ENCODE measurements around the gene TMC4.
A peak's percentile ranks its signal among the peaks of the same experiment; 100 is the strongest.

Gene TMC4

DNA sequence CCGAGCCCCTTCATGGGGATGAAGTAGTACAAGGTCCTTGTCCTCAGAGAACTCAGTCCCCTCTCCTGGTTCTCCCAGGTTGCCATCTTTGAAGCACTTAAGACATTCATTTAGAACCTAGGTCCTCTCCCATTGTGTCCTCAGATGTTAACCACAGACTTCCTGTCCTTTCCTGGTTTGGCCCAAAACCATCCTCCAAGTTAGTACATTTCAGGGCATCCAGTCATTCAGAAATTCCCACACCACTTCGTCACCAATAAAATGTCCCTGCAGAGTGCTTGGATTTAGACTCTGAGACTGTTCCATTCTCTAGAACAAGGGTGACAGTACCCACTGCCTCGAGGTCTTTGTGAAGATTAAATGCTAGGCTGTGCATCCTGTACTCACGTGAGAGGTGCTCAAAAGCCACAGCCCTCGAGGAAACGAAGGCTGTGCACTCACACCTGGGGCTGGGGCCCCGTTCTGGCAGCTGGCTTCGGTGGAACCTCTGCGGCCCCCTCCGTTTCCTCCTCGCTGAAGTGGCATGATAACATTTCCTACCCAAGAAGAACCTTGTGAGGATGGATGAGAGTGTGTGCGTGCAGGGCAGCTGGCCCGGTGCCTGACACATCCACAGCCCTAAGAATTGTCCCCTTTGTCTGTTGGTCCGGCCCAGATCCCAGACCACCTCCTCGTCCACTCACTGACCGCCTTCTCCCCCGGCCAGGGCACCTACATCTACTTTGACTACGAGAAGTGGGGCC, 18.2 kb downstream of the TMC4 start:
- Mint-ChIP-seq H3K9me3 (no peaks in the 10 kb centered on the region), H3K27ac (peak overlapping the region; percentile 41 to 91), H3K4me3 (peak overlapping the region in 1 of 2 donors; percentile 19), H3K27me3 (no peaks in the 10 kb centered on the region), H3K4me1 (peaks cover 56% of the 10 kb centered on the region)
- ATAC-seq (peak; percentile 5), DNase-seq (peak; percentile 35 to 53)

DNA sequence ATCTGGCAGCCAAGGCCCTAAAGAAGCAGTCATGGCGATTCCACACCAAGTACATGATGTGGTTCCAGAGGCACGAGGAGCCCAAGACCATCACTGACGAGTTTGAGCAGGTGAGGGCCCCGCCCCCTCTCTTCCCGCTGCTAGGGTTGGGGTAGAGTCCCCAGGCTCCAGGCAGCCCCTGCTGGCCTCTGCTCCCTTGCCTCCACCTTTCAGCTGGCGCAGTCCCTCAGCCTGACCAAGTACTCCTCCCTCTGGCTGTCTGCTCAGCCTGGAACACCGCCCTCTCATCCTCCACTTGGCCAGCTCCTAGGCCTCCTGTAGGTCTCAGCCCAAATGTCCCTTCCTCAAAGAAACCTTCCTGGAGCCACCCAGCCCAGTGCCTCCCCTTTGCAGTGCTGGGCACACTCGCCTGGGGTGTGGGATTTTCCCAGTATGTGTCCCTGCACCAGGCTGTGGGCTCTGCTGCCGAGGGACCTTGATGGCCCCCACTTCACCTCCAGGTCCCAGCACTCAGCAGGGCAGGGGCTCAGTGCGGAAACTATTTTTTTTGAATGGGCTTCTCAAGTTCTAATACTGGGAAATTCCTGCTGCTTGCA, 19.1 kb downstream of the TMC4 start:
- DNase-seq (no peak), ATAC-seq (no peak)
- Mint-ChIP-seq H3K4me3 (no peak overlapping the region), H3K27me3 (no peaks in the 10 kb centered on the region), H3K9me3 (no peaks in the 10 kb centered on the region), H3K4me1 (peaks cover 54% of the 10 kb centered on the region), H3K27ac (peak overlapping the region in 1 of 2 donors; percentile 88)

DNA sequence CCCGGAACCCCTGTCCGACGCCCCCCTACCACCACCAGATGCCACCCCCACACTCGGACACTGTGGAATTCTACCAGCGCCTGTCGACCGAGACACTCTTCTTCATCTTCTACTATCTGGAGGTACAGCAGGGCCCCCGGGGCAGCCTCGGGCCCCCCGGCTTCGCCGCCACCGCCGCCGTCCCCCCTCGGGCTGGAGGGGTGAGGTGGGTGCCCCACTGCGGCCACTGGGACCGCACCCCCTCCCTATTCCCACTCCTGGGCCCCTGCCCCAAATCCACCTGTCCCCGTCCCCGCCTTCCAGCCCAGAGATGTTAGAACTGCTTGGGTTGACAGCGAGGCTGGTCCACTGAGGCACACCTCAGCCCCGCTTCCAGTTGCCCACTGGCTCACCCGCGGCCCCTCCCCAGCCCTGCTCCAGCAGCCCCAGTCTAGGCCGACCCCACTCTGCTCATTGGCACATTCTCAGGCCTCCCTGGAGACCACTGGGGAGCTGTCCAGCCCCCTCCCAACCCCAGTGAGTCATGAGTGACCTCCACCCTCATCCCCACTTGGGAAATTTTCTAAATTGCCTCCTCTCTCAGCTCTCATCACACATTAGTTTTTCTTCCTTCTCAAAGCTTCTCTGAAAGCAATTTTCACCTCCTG, 20.0 kb downstream of the TMC4 start:
- DNase-seq = no peak
- H3K9me3 Mint-ChIP-seq = no peaks in the 10 kb centered on the region
- H3K27ac Mint-ChIP-seq = peak overlapping the region in 1 of 2 donors; percentile 50
- peak; percentile 31 for ATAC-seq
- no peak overlapping the region for H3K4me3 Mint-ChIP-seq
- peaks cover 45% of the 10 kb centered on the region for H3K4me1 Mint-ChIP-seq
- no peaks in the 10 kb centered on the region for H3K27me3 Mint-ChIP-seq

GRCh38 chr19:54152267-54152666, 20.7 kb downstream of the TMC4 start:
- Mint-ChIP-seq H3K9me3 (no peaks in the 10 kb centered on the region), H3K27ac (peak overlapping the region in 1 of 2 donors; percentile 87), H3K4me3 (no peak overlapping the region), H3K4me1 (peaks cover 42% of the 10 kb centered on the region), H3K27me3 (no peaks in the 10 kb centered on the region)
- DNase-seq (no peak), ATAC-seq (no peak)

DNA sequence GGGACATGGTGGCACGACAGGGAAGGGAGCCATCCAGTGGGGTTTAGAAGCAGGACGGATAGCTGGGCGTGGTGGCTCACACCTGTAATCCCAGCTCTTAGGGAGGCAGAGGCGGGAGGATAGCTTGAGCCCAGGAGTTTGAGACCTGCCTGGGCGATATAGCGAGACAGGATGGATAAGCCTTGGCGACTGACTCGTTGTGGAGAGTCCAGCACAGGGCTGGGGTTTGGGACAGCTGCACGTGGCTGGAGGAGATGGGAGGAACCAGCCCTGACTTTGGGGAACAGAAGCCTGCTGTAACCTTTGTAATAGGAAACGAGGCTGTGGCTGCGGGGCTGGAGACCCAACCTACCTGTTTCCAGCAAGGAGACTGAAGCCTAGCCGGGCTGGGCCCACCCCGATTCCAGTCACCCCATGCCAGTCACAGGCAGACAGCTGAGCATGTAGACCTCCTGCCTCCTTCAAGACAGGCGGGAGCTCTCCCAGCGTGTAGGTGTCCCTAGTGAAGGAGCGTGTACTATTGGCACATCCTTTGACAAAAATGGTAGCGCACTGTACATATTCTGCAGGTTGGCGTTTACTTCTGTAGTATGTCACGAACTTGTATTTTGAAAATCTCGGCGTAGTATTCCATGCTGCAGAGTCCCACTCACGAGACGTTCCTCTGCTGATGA, 21.5 kb downstream of the TMC4 start:
- Mint-ChIP-seq H3K27ac (peak overlapping the region in 1 of 2 donors; percentile 93), H3K9me3 (no peaks in the 10 kb centered on the region), H3K27me3 (no peaks in the 10 kb centered on the region), H3K4me3 (no peak overlapping the region), H3K4me1 (peaks cover 35% of the 10 kb centered on the region)
- DNase-seq (no peak), ATAC-seq (no peak)

DNA sequence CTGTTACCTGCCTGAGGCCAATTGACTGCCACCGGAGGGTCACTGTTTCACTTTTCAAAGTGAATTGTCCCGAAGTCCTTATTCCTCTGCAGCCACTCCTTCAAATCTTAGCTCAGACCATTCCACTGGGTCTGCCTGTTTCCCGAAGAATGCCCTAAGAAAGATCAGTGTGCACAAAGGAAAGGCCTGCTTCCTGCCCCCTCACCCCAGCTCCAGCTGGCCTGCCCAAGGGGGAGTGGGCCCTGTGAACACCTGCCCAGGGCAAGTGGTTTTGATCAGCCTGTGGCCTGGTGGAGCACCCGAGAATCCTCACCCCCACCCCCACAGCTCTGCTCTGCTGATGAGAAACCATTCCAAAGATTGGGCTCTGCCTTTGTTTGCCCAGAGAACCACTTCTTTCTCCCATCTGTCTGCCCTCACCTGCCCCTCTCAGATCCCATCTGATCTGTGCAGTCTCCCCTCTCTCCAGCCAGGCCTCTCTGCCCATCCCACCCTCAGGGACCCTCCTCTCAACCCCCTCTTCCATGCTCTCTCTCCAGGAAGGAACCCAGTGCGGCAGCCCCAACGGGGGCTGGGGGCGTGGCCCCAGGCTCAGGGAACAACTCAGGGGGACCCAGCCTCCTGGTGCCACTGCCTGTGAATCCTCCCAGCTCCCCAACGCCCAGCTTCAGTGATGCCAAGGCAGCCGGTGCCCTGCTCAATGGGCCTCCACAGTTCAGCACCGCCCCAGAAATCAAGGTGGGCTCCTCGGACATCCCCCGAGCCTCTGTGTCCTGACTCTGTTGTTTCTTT, 23.7 kb downstream of the TMC4 start:
- Mint-ChIP-seq H3K4me1 (peaks cover 24% of the 10 kb centered on the region), H3K27me3 (no peaks in the 10 kb centered on the region), H3K4me3 (no peak overlapping the region), H3K9me3 (no peaks in the 10 kb centered on the region), H3K27ac (peak overlapping the region; percentile 40 to 68)
- DNase-seq (no peak), ATAC-seq (no peak)

- Mint-ChIP-seq H3K9me3 (no peaks in the 10 kb centered on the region), H3K27me3 (no peaks in the 10 kb centered on the region), H3K27ac (no peak overlapping the region), H3K4me1 (peaks cover 20% of the 10 kb centered on the region), H3K4me3 (no peak overlapping the region)
- peak; percentile 18 for ATAC-seq
- no peak for DNase-seq
Observed at GRCh38 chr19:54148158-54148557, 24.8 kb downstream of the TMC4 start.

DNA sequence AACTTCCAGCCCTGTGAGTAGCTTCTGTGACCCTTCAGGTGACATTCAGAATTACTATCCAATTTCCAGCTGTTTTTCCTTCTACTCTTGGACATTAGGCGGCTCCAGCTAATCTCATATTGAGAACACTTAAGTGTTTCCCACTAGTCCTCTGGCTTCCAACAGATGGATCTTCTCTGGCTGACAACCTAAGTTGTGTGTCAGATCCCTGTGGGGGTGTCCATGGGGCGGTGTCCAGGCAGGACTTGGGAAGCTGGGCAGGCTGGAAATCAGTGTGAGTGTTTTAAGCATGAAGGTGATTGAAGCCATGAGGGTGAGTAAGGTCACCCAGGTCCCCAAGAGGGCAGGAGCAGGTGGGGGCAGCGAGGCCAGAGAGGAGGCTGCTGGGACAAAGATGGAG, 25.3 kb downstream of the TMC4 start:
- Mint-ChIP-seq H3K4me3 (no peak overlapping the region), H3K4me1 (peaks cover 15% of the 10 kb centered on the region), H3K27ac (peak overlapping the region in 1 of 2 donors; percentile 49)

GRCh38 chr19:54145541-54146158, 27.3 kb downstream of the TMC4 start:
- H3K4me3 Mint-ChIP-seq = no peak overlapping the region
- no peak for DNase-seq
- no peak overlapping the region for H3K27ac Mint-ChIP-seq
- no peaks in the 10 kb centered on the region for H3K9me3 Mint-ChIP-seq
- H3K27me3 Mint-ChIP-seq = no peaks in the 10 kb centered on the region
- no peak for ATAC-seq
- H3K4me1 Mint-ChIP-seq = peaks cover 25% of the 10 kb centered on the region

More for the DNA sequence above, 25.3 kb downstream of the TMC4 start:
- ATAC-seq = no peak
- no peaks in the 10 kb centered on the region for H3K27me3 Mint-ChIP-seq
- no peak for DNase-seq
- H3K9me3 Mint-ChIP-seq = no peaks in the 10 kb centered on the region

GRCh38 chr19:54142166-54142780, 30.7 kb downstream of the TMC4 start:
- Mint-ChIP-seq H3K27ac (no peak overlapping the region), H3K27me3 (no peaks in the 10 kb centered on the region), H3K4me3 (no peak overlapping the region), H3K4me1 (peaks cover 49% of the 10 kb centered on the region), H3K9me3 (no peaks in the 10 kb centered on the region)
- no peak for DNase-seq
- ATAC-seq = no peak

- H3K4me1 Mint-ChIP-seq = peaks cover 54% of the 10 kb centered on the region
- DNase-seq = no peak
- no peak overlapping the region for H3K27ac Mint-ChIP-seq
- H3K4me3 Mint-ChIP-seq = no peak overlapping the region
- no peak for ATAC-seq
- no peaks in the 10 kb centered on the region for H3K27me3 Mint-ChIP-seq
- no peaks in the 10 kb centered on the region for H3K9me3 Mint-ChIP-seq
Observed at GRCh38 chr19:54141356-54141755, 31.6 kb downstream of the TMC4 start.

DNA sequence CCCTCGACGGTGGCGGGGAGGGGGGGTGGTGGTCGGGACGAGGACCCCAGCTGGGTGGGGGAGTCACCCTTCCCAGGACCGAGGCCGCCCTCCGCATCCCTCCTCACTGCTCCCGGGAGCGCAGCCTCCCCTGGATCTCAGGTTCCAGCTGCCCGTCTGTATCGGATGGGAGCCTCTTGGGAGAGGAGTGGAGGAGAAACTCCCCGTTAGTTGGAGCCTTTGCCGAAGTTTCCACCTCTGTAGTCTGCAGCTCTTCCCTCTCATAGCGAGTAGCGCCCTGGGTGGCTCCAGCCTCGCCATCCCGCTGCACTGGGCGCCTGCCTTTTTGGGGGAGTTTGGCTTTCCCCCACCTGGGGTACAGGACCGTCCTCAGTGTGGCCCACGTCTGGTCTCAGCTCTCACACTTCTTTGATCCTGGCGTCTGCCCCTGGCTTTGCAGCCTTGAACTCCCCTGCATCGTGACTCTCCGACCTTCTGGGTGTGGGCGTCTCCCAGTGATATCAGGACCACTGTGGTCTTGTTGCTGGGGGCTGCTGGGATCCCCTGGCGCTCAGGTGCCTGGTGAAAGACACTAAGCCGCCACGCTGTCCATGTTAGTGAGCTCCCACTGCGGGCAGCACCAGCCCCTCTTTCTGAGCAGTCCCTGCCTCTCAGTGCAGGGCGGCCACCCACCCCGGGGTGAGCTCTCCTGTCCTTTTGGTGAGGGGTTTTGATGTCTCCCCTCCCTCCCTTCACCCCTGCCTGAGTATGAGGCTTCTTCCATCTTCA, 34.3 kb downstream of the TMC4 start:
- peak; percentile 15 to 36 for DNase-seq

GRCh38 chr19:54137699-54138488, 35.1 kb downstream of the TMC4 start, which contains the start of gene CNOT3:
Gene CNOT3, plus strand, starts transcription at chr19:54137762. Its CDS starts 5,217 bp downstream, at chr19:54142979.
- no peaks in the 10 kb centered on the region for H3K9me3 Mint-ChIP-seq
- DNase-seq (peak; percentile 15 to 31), ATAC-seq (no peak)
- no peaks in the 10 kb centered on the region for H3K27me3 Mint-ChIP-seq
- peaks cover 52% of the 10 kb centered on the region for H3K4me1 Mint-ChIP-seq
- H3K27ac Mint-ChIP-seq = peak within 1 kb of the TSS; percentile 98 to 99
- H3K4me3 Mint-ChIP-seq = peak within 1 kb of the TSS; percentile 92 to 97

More for the DNA sequence above, 34.3 kb downstream of the TMC4 start:
- H3K9me3 Mint-ChIP-seq = no peaks in the 10 kb centered on the region
- ATAC-seq = no peak
- peak overlapping the region; percentile 92 to 93 for H3K4me3 Mint-ChIP-seq
- H3K4me1 Mint-ChIP-seq = peaks cover 54% of the 10 kb centered on the region
- H3K27me3 Mint-ChIP-seq = no peaks in the 10 kb centered on the region
- peak overlapping the region; percentile 98 to 99 for H3K27ac Mint-ChIP-seq

Data from stimulated activated naive CD8-positive, alpha-beta T cell treated with anti-CD3 and anti-CD28 coated beads, Interleukin-15, amount 100 ng/mL, for 72 hours (primary cell).